ENCODE data around the gene ELAVL1. TPM values are rescaled to one million over a fixed set of nuclear protein-coding genes. Genes with fewer than 3 reads are reported as not detected.

The ELAVL1 gene
- total and polyA plus RNA-seq, 9 of the 15 experiments (the other 6 are each of a cell fraction or from before 2014, with no cell fraction given): 4.3 to 172 (median 69.2) TPM

- TF ChIP-seq ESRRA (IDR thresholded peaks at IDR 0.05; ENCODE audit: borderline replicate concordance, low read depth) (peak; percentile 95), ZBTB5 (IDR thresholded peaks at IDR 0.05) (no peak), TEAD4 (IDR thresholded peaks at IDR 0.05; ENCODE audit: low read length) (no peak), TEAD4 (CRISPR knock-in tag; IDR thresholded peaks at IDR 0.05; ENCODE audit: borderline replicate concordance) (no peak; the same call in none of the 2 replicates), THAP12 (CRISPR knock-in tag; IDR thresholded peaks at IDR 0.05) (peak; percentile 88), CUX1 (CRISPR knock-in tag; IDR thresholded peaks at IDR 0.05) (no peak), UBTF (IDR thresholded peaks at IDR 0.05; ENCODE audit: borderline replicate concordance in 1 of 2, low read depth in 2 of 2, low read length in 2 of 2) (peak; percentile 41 to 51; a peak in 1 of 4 replicates), TSC22D4 (tag; IDR thresholded peaks at IDR 0.05) (no peak), KLF16 (IDR thresholded peaks at IDR 0.05) (no peak), ZNF197 (CRISPR knock-in tag; IDR thresholded peaks at IDR 0.05; ENCODE audit: low read depth) (no peak)
- TF ChIP-seq, protein P1, sequence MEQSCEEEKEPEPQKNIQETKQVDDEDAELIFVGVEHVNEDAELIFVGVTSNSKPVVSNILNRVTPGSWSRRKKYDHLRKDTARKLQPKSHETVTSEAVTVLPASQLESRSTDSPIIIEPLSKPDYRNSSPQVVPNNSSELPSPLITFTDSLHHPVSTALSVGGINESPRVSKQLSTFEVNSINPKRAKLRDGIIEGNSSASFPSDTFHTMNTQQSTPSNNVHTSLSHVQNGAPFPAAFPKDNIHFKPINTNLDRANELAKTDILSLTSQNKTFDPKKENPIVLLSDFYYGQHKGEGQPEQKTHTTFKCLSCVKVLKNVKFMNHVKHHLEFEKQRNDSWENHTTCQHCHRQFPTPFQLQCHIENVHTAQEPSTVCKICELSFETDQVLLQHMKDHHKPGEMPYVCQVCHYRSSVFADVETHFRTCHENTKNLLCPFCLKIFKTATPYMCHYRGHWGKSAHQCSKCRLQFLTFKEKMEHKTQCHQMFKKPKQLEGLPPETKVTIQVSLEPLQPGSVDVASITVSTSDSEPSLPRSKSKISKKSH (CRISPR knock-in tag; IDR thresholded peaks at IDR 0.05): no peak
Measured at GRCh38 chr19:7943444-7944176, 61.8 kb downstream of the ELAVL1 start, which contains the start of gene TIMM44 (continued).
